ENCODE results near the gene WDHD1.
"Not testable (repeated sequence)": the region's sequence is repeated elsewhere in the genome, so short reads cannot be mapped to it uniquely, and the experiment has no call there.

WDHD1 gene

DNA sequence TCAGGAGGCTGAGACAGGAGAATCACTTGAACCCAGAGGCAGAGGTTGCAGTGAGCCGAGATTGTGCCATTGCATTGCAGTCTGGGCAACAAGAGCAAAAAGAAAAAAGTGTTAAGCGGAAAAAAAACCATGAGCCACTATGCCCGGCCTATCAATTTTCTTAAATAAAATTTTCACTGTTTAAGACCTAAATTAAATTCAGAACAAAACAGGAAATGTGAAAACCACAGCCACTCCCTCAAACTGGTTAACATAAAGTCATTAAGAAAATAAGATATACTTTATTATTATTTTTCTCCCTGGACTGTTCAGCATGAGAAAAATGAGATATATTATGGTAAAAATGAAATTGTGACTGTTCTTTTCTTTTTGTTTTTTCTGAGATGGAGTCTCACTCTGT is 79.7 kb downstream of the WDHD1 start:
- DNase-seq: no peak

DNA sequence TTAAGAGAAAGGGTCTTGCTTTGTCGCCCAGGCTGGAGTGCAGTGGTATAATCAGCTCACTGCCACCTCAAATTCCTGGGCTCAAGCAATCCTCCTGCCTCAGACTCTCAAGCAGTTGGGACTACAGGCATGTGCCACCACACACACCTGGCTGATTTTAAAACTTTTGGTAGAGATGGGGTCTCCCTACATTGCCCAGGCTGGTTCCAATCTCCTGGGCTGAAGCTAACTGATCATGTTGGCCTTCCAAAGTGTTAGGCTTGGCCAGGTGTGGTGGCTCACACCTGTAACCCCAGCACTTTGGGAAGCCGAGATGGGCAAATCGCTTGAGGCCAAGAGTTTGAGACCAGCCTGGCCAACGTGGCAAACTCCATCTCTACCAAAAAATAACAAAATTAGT is 80.4 kb downstream of the WDHD1 start:
- no peak for DNase-seq

DNA sequence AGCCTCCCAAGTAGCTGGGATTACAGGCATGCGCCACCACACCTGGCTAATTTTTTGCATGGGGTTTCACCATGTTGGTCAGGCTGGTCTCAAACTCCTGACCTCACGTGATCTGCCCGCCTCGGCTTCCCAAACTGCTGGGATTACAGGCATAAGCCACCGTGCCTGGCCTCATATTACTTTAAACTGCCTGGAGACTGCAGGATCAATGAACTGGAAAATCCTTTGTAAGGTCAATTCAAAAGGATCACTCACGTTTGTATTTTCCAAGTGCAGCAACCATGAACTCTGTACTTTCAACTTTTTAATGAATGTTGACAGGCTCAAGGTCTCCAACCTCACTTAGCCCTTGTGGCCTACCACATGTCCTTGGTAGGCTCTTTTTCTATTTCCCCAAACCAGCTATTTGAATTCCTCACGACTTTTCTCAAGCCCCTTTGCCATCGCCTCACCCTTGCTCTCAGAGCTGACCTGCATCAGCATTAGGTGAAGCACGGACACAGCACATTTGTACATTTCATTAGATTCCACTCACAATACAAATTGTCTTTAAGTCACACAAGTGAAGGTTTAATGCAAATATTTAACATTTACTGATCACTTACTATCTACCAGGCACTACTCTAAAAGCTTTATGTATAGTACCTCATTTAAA is 82.0 kb downstream of the WDHD1 start:
- no peak for DNase-seq

DNA sequence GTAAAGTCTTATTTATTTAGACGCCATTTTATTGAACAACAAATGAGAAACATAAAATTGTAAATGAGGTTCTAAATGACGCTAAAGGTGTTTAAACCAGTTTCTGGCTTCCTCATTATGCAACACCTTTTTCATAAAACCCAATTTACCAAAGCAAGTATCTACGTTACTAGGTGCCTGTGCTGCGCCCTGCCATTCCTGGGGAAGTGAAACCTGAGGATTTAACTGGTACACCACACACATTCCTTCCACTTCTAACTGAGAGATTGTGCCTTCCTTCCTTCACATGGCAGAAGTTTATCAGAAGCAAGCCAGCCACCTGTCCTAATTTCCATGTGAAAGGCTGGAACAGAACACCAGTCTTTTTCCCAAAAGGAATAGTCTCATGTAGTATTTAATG is 84.0 kb downstream of the WDHD1 start:
- DNase-seq: no peak

DNA sequence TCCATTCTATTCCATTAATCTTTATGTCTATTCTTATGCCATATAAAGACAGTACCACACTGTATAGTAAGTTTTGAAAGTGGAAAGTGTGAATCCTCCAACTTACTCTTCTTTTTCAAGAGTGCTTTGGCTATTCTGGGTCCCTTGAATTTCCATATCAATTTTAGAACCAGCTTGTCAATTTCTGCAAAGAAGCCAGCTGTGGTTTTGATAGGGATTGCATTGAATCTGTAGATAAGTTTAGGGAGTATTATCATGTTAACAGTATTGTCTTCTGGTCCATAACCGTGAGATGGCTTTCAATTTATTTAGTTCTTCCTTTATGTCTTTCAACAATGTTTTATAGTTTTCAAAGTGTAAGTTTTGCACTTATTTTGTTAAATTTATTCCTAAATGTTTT is 90.1 kb downstream of the WDHD1 start:
- no peak for DNase-seq

DNA sequence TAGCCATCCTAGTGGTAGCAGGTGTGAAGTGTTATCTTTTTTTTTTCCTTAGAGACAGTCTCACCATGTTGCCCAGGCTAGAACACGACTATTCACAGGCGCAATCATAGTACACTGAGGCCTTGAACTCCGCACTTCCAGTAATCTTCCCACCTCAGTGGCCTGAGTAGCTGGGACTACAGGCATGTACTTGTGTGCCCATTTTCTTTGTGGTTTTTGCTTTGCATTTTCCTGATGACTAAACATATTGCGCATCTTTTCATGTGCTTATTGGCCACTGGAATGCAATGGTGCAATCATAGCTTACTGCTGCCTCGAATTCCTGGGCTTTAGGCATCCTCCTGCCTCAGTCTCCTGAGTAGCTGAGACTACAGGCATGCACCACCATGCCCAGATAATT is 90.9 kb downstream of the WDHD1 start:
- no peak for DNase-seq

DNA sequence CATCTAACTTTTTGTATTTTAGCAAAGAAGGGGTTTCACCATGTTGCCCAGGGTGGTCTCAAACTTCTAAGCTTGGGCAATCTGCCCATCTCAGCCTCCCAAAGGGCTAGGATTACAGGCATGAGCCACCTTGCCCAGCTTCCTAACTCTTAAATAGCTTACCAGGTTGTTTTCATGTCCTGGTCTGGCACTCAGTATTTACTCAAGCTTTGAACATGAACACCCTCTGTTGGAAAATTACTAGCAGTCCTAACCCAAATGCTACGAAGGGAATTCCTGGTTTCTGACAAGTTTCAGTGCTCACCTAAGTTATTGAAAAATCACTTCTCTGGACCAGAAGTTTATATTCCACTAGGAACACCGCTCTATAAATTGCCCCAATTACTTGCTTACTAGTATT is 91.8 kb downstream of the WDHD1 start:
- no peak for DNase-seq

DNA sequence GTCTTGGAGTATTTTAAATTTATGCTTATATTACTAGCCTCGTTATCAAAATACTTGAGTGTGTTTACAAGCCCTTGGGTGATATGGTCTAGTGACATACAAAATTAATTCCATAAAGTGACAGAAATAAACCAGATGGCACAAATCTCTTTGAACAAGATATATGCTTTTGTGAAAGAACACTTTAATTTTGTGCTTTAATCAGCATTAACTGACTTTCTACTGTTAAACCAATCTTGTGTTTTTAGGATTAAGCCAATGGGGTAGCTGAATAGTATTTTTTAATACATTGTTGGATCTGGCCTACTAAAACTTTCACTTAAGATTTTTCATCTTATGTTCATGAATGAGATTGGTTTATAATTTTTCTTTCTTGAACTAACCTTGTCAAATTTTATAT is 93.9 kb downstream of the WDHD1 start:
- DNase-seq: no peak

DNA sequence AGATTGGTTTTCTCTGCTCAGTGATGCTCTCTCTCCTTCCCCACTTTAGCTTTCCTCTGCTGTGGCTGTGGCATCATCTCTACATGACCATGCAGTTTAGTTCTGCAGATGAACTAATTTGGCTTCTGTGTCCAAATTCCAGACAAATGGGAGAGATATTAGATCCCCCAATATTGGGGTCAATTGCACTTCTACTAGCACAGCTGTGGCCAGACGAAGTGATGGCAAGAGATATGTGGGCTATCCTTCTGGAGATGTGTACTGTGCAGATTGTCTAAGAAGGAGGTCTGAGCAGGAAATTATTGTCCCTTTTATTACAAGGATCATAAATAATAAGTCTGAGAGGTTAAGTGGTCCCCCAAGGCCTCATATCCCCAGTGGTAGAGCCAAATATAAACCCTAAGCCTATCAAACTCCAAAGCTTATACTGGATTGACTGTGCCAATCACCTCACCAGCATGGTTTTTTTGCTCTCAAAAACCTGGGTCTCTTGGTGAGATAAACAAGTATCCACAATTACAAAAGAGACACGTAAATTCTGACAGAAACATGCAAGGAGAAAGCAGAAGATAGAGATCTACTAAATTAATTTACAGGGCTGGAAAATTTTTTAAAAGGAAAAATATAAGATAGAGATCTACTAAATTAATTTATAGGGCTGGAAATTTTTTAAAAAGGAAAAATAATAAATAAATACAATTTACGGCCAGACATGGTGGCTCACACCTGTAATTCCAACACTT is 95.1 kb downstream of the WDHD1 start:
- DNase-seq: no peak

DNA sequence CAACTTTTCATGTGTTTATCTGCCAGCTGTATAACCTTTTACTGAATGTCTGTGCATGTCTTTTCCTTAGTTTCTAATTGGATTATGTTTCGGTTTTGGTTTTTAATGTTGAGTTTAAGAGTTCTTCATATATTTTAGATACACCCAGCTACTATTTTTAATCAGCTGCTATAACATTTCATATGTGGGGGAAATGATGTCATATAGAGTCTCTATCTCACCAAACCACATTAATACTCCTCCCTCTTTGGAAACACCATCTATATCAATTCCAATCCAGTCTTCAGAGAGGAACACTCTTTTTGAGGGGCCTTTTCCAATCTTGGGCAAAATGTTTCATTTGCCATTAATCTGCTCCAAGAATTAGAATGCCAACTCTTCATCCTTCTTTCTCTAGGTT is 95.8 kb downstream of the WDHD1 start:
- DNase-seq: no peak

DNA sequence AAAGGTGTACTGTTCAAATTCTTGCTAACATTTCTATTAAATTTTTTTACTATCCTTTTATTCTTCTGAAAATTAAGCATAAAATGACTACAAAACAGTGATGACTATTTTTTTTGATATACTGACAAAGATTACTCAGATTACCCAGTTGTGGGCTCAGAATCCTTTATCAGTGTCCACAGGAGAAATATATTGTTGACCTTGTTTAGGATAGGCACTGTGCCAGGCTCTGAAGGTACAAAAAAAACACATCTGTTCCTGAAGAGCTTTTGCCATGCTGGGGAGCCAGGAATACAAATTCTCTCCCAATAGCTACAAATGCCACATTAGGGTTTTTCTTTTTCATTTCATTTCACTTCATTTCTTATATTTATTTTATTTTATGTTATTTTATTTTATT is 97.3 kb downstream of the WDHD1 start:
- no peak for DNase-seq

DNA sequence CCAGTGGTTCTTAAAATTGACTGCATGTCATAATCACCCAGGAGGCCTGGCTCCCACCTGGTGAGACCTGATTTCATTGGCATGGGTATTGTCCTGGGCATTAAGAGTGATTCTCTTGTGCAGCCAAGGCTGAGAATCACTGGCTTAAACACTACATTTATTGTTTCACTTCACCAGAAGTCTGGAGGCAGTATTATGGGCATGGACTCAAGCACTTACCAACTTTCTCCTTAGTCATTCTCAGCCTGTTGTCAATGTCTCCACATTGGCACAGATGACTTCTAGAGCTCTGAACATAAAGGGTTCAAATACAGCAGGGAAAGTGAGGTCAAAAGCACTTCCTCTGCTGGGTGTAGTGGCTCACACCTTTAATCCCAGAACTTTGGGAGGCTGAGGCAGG is 98.7 kb downstream of the WDHD1 start:
- no peak for DNase-seq

DNA sequence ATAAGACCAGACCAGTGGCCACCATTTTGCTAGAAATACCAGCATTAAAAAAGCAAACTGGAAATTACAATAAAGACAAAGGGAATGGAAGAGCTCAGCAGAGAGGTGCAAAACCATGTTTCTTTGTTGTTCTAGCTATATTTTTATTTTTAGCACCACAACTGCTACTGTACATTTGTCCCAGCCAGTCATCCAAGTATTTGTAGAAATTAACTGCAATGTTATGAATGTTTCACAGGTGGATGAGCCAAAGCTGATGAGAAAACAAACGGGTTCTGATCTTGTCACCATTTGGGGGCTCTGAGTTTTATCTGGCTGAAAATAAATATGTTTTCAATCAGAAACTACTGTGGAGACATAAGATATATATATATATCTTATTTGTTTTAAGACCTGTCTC is 99.3 kb downstream of the WDHD1 start:
- DNase-seq: no peak

DNA sequence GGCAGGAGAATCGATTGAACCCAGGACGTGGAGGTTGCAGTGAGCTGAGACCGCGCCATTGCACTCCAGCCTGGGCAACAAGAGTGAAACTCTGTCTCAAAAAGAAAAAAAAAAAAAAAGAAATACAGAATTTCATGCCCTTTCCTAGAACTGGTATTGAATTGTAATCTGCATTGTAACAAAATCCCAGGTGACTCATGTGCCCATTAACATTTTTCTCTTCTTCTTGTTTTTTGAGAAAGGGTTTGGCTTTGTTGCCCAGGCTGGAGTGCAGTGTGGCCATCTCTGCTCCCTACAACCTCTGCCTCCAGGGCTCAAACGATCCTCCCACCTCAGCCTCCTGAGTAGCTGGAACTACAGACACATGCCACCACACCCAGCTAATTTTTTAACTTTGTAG is 100.3 kb downstream of the WDHD1 start:
- peak; percentile 14 for DNase-seq

DNA sequence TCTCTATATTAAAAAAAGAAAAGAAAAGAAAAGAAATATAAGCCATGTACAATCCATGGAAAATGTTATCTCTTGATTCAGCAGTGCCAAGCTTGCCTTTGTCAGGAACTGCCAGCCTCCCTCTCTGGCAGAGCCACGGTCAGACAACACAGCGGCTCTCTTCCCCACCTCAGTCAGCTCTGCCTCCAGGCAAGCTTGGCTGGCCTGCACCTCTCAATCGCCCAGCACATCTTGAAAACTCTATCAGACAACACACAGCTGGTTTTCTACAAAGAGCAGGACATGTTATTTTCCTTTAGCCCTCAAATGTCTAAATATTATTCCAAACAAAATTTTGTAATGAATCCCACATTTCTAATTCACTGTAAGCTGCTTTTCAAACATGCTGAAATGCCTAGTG is 104.3 kb downstream of the WDHD1 start:
- no peak for DNase-seq

DNA sequence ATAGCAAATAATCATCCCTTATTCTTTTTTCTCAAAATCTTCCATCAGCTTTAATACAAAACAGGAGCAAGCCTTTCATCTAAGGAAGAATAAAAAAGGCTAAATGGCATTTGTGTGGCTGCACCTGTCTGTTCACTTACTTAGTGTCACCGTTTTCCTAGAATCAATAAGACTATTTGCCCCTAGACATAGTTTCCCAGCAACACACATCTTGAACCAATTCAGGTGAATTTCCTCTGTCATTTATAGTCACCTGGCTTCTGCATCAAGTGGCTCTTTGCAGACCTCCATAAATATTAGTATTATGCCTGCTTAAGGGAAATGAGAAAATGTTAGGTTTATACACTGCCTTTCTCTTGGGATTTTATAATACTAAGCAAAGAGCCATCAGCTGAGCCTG is 106.8 kb downstream of the WDHD1 start:
- DNase-seq: peak; percentile 84

DNA sequence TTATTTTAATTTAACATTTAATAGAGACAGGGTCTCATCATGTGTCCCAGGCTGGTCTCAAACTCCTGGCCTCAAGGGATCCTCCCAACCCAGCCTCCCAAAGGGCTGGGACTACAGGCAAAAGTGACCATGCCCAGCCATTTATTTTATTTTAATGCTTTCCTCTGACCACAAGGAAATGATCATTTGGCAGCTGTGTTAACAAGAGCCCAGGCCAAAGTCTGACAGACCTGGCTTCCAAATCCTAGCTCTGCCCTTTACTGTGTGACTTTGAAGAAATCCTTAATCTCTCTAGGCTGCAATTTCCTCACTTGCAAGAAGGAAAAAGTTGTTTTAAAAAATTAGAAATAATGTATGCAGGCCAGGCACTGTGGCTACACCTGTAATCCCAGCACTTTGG is 107.6 kb downstream of the WDHD1 start:
- peak; percentile 46 for DNase-seq

DNA sequence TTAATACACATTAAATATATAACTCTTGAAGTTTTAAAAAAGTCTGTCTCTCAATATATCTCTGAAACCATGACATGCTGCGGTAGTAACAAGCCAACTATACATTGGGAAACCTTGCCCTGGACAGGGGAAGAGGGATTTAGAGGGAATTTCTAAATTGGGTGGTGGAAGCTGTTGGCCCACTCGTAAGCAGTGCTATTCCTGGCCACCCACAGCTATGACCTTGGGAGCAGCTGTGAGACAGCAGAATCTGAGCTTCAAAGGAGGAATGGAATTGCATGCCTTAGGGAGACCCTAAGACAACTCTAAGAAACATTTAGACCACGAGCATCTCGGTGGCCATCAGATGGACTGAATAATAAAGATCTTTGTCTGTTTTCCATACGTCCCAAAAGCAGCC is 108.5 kb downstream of the WDHD1 start:
- DNase-seq: no peak

DNA sequence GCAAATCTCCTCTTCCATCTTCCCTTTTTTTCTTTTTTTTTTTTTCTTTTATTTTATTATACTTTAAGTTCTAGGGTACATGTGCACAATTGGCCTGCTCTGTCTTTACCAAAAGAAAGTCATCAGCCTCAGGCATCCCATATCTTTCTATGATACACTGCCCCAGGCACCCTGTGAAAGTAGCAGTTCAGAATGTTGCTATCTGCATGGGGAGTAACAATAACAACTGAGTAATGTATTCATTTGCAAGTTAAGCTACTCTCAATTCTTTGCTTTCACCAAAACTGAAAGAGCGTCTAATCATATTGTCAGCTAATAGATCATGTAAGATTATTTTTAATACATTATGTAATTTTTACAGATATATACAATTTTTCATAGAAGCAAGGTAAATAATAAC is 110.8 kb downstream of the WDHD1 start:
- DNase-seq: no peak

DNA sequence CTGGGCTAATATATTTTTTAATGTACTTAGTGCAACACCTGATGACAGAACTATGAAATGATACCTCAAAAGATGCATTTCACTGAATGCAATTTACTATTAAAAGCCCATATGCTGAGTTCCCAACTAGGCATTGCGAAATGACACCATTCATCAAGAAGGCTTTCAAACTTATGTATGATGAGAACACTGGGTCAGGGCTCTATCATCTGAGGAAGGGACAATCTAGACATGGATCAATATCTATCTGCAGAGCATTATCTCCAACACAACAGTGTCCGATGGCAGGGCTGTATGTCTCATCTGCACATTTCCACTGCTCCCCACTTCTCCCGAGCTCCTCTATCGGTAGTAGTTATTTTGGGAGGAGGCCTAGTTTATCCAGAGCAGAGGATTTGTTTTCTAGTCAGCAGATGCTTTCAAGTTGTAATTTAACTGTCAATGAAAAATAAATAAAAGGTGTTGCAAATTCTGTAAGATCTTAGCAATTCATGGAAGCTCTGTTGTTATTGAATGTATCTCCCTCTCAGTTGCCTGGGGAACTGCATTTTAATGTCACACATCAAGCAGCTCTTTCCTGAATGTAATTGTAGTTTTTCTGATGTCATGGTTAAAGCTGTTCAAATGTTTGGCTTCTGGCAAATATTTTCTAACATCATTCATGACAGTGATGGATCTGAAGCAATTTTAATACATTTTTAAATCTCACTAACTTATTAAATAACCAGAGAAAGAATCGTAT is 116.9 kb downstream of the WDHD1 start:
- peak; percentile 53 for DNase-seq

DNA sequence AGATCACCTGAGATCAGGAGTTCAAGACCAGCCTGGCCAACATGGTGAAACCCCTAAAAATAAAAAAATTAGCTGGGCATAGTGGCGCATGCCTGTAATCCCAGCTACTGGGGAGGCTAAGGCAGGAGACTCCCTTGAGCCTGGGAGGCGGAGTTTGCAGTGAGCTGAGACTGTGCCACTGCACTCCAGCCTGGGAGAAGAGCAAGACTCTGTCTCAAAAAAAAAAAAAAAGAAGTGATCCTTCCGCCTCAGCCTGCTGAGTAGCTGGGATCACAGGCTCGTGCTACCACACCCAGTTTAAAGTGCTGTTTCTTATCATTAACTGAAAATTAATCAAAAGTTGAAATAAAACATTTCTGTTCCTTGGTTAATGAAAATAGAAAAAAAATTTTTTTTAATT is 117.9 kb downstream of the WDHD1 start:
- not testable (repeated sequence) for DNase-seq

DNA sequence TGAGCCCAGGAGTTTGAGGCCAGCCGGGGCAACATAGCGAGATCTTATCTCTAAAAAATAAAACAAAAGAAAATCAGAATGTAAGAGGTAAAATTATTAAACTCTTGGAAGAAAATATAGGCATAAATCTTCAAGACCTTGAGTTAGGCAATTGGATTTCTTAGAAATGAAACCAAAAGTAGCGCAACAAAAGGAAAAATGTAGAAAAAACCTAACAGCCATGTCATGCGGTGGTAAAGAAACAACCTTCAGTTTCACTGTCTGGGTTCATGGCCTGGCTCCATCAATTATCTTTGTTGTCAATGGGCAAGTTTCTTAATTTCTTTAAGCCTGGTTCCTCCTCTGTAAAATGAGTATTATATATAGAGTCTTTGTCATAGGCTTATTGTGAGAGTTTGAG is 118.7 kb downstream of the WDHD1 start:
- DNase-seq: no peak

DNA sequence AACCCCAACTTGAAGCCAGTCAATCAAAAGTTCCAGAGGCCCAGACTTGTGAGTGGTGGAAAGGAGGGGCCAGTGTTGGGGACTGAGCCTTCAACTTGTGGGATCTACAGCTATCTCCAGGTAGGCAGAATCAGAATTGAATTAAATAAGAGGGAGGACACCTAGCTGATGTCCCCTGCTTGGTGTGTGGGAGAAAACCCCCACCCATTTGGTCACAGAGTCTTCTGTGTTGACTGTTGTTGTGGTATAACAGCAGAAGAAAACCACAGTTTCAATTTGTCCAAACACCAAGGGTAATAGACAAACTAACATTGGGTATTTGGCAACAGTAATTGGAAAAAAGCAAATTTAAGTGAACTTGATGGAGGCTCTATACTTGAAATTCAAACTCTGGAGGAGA is 120.8 kb downstream of the WDHD1 start:
- no peak for DNase-seq

All from DMS53 (cell line).